ENCODE measurements around the gene E2F4. TPM values are rescaled to one million over a fixed set of nuclear protein-coding genes. Genes with fewer than 3 reads are reported as not detected.

E2F4 gene
- total and polyA plus RNA-seq, 5 donors from 2014 or later = 46.8 to 63.7 (median 50.3) TPM

DNA sequence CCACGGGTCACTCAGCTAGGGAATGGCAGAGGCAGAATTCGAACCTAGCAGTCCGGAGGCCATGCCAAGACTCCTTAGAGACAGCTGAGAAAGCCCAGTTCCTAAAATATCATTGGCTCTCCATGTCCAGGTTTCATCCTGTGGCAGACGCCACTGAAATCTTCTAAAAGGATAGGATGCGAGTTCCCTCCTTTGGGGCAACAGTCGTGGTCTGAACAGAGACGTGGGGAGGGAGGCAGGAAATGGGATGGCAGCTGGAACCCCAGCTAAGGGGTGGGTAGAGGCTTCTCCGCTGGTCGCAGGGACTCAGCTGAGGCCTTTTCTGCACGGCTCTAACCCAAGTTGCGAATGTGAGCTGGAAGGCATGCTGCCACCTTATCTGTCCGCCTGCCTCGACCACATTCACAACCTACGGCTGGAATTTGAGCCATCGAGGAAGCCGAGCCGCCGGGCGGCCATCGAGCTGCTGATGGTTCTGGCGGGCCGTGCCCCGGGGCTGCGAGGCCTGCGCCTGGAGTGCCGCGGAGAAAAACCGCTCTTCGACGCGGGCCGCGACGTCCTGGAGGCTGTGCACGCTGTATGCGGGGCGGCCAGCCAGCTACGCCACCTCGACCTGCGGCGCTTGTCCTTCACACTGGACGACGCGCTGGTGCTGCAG is 29.3 kb upstream of the E2F4 start:
- Histone ChIP-seq H3K4me1 (ENCODE audit: control insufficient read depth, insufficient read depth, low read length, poor library complexity, severe bottlenecking) (peaks cover 67% of the 10 kb centered on the region), H3K27me3 (ENCODE audit: control insufficient read depth, insufficient read depth, low read length) (peaks cover 13% of the 10 kb centered on the region), H3K27ac (ENCODE audit: insufficient read depth, low read length, poor library complexity, severe bottlenecking) (no peak overlapping the region), H3K36me3 (ENCODE audit: control insufficient read depth, insufficient read depth, low read length) (no peaks in the 10 kb centered on the region), H3K4me3 (ENCODE audit: low read depth, low read length) (no peak overlapping the region), H3K9me3 (ENCODE audit: control insufficient read depth in 2 of 2, low read length in 2 of 2) (no peaks in the 10 kb centered on the region)
- DNase-seq (no peak), ATAC-seq (ENCODE audit: low read depth in 2 of 2) (no peak)
- Mint-ChIP-seq H3K27me3 (peaks cover 54% of the 10 kb centered on the region), H3K36me3 (no peaks in the 10 kb centered on the region), H3K27ac (no peak overlapping the region), H3K4me3 (peak overlapping the region; percentile 20 to 76 (median 53)), H3K4me1 (peaks cover 9 to 56% (median 25%) of the 10 kb centered on the region in 4 donors), H3K9me3 (no peaks in the 10 kb centered on the region)

DNA sequence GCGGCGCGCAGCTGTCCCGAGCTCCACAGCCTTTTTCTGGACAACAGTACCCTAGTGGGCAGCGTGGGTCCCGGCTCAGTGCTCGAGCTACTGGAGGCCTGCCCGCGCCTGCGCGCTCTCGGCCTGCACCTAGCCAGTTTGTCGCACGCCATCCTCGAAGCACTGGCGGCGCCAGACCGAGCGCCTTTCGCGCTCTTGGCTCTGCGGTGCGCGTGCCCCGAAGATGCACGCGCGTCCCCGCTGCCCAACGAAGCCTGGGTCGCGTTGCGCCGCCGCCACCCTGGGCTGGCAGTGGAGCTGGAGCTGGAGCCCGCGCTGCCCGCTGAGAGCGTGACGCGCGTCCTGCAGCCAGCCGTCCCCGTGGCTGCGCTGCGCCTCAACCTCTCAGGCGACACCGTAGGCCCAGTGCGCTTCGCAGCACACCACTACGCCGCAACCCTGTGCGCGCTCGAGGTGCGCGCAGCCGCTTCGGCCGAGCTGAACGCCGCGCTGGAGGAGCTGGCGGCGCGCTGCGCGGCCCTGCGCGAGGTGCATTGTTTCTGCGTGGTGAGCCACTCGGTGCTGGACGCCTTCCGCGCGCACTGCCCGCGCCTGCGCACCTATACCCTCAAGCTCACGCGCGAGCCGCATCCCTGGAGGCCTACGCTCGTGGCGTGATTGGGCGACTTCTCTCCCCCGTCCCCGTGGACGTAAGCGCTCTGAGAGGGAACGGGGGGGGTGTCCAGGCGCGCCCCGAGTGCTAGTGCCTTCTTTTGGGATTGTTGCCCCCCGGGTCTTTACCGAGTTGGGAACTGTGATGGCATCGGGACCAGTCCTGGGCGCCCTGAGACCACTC is 28.6 kb upstream of the E2F4 start:
- Histone ChIP-seq H3K4me1 (ENCODE audit: control insufficient read depth, insufficient read depth, low read length, poor library complexity, severe bottlenecking) (peaks cover 60% of the 10 kb centered on the region), H3K4me3 (ENCODE audit: low read depth, low read length) (no peak overlapping the region), H3K36me3 (ENCODE audit: control insufficient read depth, insufficient read depth, low read length) (no peaks in the 10 kb centered on the region), H3K9me3 (ENCODE audit: control insufficient read depth in 2 of 2, low read length in 2 of 2) (no peaks in the 10 kb centered on the region), H3K27me3 (ENCODE audit: control insufficient read depth, insufficient read depth, low read length) (peaks cover 13% of the 10 kb centered on the region), H3K27ac (ENCODE audit: insufficient read depth, low read length, poor library complexity, severe bottlenecking) (no peak overlapping the region)
- no peak overlapping the region for H3K27ac Mint-ChIP-seq
- H3K36me3 Mint-ChIP-seq = no peaks in the 10 kb centered on the region
- H3K9me3 Mint-ChIP-seq = peaks cover 0 to 2% (median 0%) of the 10 kb centered on the region in 7 donors
- peak in 2 of 3 donors; percentile 32 to 71 for DNase-seq
- ATAC-seq (ENCODE audit: low read depth in 2 of 2) = no peak
- peaks cover 4 to 49% (median 21%) of the 10 kb centered on the region in 4 donors for H3K4me1 Mint-ChIP-seq
- peak overlapping the region in 2 of 4 donors; percentile 36 to 46 for H3K4me3 Mint-ChIP-seq
- peaks cover 62% of the 10 kb centered on the region for H3K27me3 Mint-ChIP-seq

DNA sequence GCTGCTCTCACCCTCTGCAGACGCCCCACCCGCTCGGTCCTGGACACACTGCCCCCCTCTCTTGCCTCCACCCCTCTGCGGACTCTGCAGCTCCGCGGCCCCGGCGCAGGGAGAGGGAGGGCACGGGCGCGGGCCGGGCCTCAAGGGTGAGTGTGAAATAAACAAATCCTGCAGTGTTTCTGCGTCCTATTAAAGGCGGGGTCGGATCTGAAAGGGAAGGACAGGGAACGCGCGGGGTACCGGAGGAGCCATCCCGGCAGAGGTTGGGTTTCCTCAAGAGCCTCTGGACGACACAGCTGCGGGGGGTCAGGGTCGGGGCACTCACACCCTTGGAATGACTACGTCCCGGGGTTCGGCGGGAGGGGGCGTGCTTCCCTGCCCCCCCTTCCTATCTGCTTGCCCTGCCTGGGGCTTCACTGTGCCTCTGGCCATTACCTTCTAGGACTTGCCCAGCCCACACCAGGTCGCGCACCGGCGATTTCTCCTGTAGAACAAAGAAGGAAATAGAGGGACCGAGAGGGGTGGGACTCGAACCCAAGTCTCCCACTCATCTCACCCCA is 27.9 kb upstream of the E2F4 start:
- Mint-ChIP-seq H3K4me1 (peaks cover 0 to 42% (median 17%) of the 10 kb centered on the region in 4 donors), H3K36me3 (no peaks in the 10 kb centered on the region), H3K27me3 (peaks cover 69% of the 10 kb centered on the region), H3K9me3 (peaks cover 0 to 2% (median 0%) of the 10 kb centered on the region in 7 donors), H3K4me3 (peak overlapping the region in 3 of 4 donors; percentile 27 to 50 (median 48)), H3K27ac (no peak overlapping the region)
- Histone ChIP-seq H3K27ac (ENCODE audit: insufficient read depth, low read length, poor library complexity, severe bottlenecking) (no peak overlapping the region), H3K4me1 (ENCODE audit: control insufficient read depth, insufficient read depth, low read length, poor library complexity, severe bottlenecking) (peaks cover 53% of the 10 kb centered on the region), H3K9me3 (ENCODE audit: control insufficient read depth in 2 of 2, low read length in 2 of 2) (no peaks in the 10 kb centered on the region), H3K27me3 (ENCODE audit: control insufficient read depth, insufficient read depth, low read length) (peaks cover 13% of the 10 kb centered on the region), H3K36me3 (ENCODE audit: control insufficient read depth, insufficient read depth, low read length) (no peaks in the 10 kb centered on the region), H3K4me3 (ENCODE audit: low read depth, low read length) (no peak overlapping the region)
- DNase-seq (no peak), ATAC-seq (ENCODE audit: low read depth in 2 of 2) (no peak)

DNA sequence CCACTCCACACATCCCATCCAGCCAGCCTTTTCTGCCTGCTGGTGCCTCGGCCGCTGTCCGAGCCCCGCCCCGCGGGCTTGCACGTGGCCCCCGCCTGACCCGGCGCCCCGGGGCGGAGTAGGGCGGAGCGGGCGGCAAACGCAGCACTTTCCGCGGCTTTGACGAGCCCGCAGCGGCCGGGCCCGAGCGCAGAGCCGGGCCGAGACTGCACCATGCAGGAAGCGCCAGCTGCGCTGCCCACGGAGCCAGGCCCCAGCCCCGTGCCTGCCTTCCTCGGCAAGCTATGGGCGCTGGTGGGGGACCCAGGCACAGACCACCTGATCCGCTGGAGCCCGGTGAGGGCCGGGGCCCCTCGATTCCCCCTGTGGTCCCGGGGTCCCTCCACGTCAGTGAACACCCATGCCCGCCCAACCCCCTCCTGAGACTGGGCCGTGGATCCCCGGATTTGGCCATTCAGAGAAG is 27.3 kb upstream of the E2F4 start, which contains the start of gene HSF4:
Gene HSF4 (plus strand): TSS at position 147 of the 463 bp plus-strand sequence. CDS start 67 bp downstream, at position 214.
- DNase-seq (peak in 1 of 3 donors; percentile 50), ATAC-seq (ENCODE audit: low read depth in 2 of 2) (no peak)
- no peak within 1 kb of the TSS for H3K27ac Mint-ChIP-seq
- Histone ChIP-seq H3K27ac (ENCODE audit: insufficient read depth, low read length, poor library complexity, severe bottlenecking) (no peak within 1 kb of the TSS), H3K4me1 (ENCODE audit: control insufficient read depth, insufficient read depth, low read length, poor library complexity, severe bottlenecking) (peaks cover 52% of the 10 kb centered on the region), H3K4me3 (ENCODE audit: low read depth, low read length) (no peak within 1 kb of the TSS), H3K36me3 (ENCODE audit: control insufficient read depth, insufficient read depth, low read length) (no peaks in the 10 kb centered on the region), H3K9me3 (ENCODE audit: control insufficient read depth in 2 of 2, low read length in 2 of 2) (no peaks in the 10 kb centered on the region), H3K27me3 (ENCODE audit: control insufficient read depth, insufficient read depth, low read length) (peaks cover 13% of the 10 kb centered on the region)
- H3K9me3 Mint-ChIP-seq = peaks cover 0 to 2% (median 0%) of the 10 kb centered on the region in 7 donors
- peak within 1 kb of the TSS; percentile 29 to 74 (median 62) for H3K4me3 Mint-ChIP-seq
- H3K36me3 Mint-ChIP-seq = no peaks in the 10 kb centered on the region
- peaks cover 0 to 42% (median 18%) of the 10 kb centered on the region in 4 donors for H3K4me1 Mint-ChIP-seq
- H3K27me3 Mint-ChIP-seq = peaks cover 74% of the 10 kb centered on the region

DNA sequence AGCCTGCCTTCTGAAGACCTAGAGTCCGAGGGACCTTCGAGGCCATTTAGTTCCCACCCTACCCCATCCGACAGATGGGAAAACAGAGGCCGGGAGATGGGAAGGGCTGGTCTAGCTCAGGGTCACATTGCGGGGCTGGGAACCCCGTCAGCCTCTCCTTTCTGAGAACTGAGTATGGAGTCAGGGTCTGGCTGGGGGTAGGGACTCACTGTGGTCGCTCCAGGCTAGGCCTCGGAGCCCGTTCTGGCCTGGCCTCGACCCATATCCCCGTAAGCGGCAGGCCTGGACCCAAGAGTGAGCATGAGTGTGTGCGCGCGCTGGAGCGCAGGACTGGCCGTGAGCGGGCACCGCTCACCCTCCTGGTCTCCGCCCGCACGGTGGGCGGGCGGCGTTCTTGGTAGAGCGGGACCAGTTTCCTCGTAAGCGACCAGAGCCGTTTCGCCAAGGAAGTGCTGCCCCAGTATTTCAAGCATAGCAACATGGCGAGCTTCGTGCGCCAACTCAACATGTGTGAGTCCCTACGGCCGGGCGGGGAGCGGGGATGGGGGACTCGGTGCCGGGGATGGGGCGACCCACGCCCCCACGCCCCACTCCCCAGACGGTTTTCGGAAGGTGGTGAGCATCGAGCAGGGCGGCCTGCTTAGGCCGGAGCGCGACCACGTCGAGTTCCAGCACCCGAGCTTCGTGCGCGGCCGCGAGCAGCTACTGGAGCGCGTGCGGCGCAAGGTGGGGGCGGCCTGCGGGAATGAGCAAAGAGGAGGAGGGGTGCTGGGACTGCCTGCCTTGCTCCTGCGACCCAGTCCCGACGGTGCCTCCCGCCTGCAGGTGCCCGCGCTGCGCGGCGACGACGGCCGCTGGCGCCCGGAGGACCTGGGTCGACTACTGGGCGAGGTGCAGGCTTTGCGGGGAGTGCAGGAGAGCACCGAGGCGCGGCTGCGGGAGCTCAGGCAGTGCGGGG is 26.6 kb upstream of the E2F4 start:
- Mint-ChIP-seq H3K36me3 (no peaks in the 10 kb centered on the region), H3K4me1 (peaks cover 4 to 42% (median 18%) of the 10 kb centered on the region in 4 donors)

DNA sequence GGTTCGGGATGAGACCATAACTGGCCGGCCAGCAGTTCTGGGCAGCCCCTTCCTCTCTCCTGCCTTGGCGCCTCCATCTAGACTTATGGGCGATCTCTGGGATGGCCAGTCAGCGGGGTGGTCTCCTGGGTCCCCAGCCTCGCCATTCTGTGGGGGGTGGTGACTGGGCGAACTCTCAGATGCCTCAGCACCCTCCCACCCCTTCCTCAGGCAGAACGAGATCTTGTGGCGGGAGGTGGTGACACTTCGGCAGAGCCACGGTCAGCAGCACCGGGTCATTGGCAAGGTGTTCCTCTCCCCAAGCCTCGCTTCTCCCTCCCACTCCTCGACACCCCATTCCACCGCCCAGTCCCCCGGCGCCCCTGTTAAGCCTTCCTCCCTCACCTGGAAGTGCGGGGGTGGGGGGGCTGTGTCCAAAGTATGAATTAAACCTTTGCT is 25.8 kb upstream of the E2F4 start:
- H3K4me3 Mint-ChIP-seq = peak overlapping the region in 1 of 4 donors; percentile 24
- no peak for ATAC-seq (ENCODE audit: low read depth in 2 of 2)

More for the DNA sequence above, 26.6 kb upstream of the E2F4 start:
- DNase-seq (peak in 1 of 3 donors; percentile 56), ATAC-seq (ENCODE audit: low read depth in 2 of 2) (no peak)
- H3K9me3 ChIP-seq (ENCODE audit: control insufficient read depth in 2 of 2, low read length in 2 of 2) = no peaks in the 10 kb centered on the region
- Mint-ChIP-seq H3K27ac (no peak overlapping the region), H3K27me3 (peaks cover 78% of the 10 kb centered on the region), H3K9me3 (peaks cover 0 to 2% (median 0%) of the 10 kb centered on the region in 7 donors), H3K4me3 (peak overlapping the region; percentile 29 to 74 (median 62))
- peaks cover 54% of the 10 kb centered on the region for H3K4me1 ChIP-seq (ENCODE audit: control insufficient read depth, insufficient read depth, low read length, poor library complexity, severe bottlenecking)
- no peak overlapping the region for H3K4me3 ChIP-seq (ENCODE audit: low read depth, low read length)
- peaks cover 13% of the 10 kb centered on the region for H3K27me3 ChIP-seq (ENCODE audit: control insufficient read depth, insufficient read depth, low read length)
- no peak overlapping the region for H3K27ac ChIP-seq (ENCODE audit: insufficient read depth, low read length, poor library complexity, severe bottlenecking)
- no peaks in the 10 kb centered on the region for H3K36me3 ChIP-seq (ENCODE audit: control insufficient read depth, insufficient read depth, low read length)

More for the DNA sequence above, 25.8 kb upstream of the E2F4 start:
- Histone ChIP-seq H3K4me3 (ENCODE audit: low read depth, low read length) (no peak overlapping the region), H3K36me3 (ENCODE audit: control insufficient read depth, insufficient read depth, low read length) (no peaks in the 10 kb centered on the region), H3K9me3 (ENCODE audit: control insufficient read depth in 2 of 2, low read length in 2 of 2) (no peaks in the 10 kb centered on the region), H3K27me3 (ENCODE audit: control insufficient read depth, insufficient read depth, low read length) (peaks cover 14% of the 10 kb centered on the region), H3K4me1 (ENCODE audit: control insufficient read depth, insufficient read depth, low read length, poor library complexity, severe bottlenecking) (peaks cover 52% of the 10 kb centered on the region), H3K27ac (ENCODE audit: insufficient read depth, low read length, poor library complexity, severe bottlenecking) (no peak overlapping the region)
- Mint-ChIP-seq H3K27me3 (peaks cover 76% of the 10 kb centered on the region), H3K27ac (no peak overlapping the region), H3K36me3 (no peaks in the 10 kb centered on the region), H3K4me1 (peaks cover 4 to 40% (median 12%) of the 10 kb centered on the region in 4 donors), H3K9me3 (peaks cover 0 to 2% (median 0%) of the 10 kb centered on the region in 7 donors)
- no peak for DNase-seq

Data from CD4-positive, CD25-positive, alpha-beta regulatory T cell (primary cell).